Measurements from ENCODE around the gene TIAM2.
"Not testable (repeated sequence)": the region's sequence is repeated elsewhere in the genome, so short reads cannot be mapped to it uniquely, and the experiment has no call there.

The TIAM2 gene

GRCh38 chr6:154993026-154993425 lies 2.1 kb upstream of the TIAM2 start:
- DNase-seq = peak; percentile 74

- no peak for DNase-seq
Observed at GRCh38 chr6:154993710-154994109, 1.4 kb upstream of the TIAM2 start.

GRCh38 chr6:154994836-154995253 lies 270 bp upstream of the TIAM2 start:
- no peak for DNase-seq

- DNase-seq = no peak
Observed at GRCh38 chr6:154996016-154996590, 988 bp downstream of the TIAM2 start.

- no peak for DNase-seq
Observed at GRCh38 chr6:154996841-154997311, 1.8 kb downstream of the TIAM2 start.

- DNase-seq = no peak
Observed at GRCh38 chr6:154998855-154999254, 3.7 kb downstream of the TIAM2 start.

GRCh38 chr6:155001482-155001881 lies 6.4 kb downstream of the TIAM2 start:
- DNase-seq = peak; percentile 35

GRCh38 chr6:155001934-155002333 lies 6.8 kb downstream of the TIAM2 start:
- no peak for DNase-seq

- DNase-seq = no peak
Observed at GRCh38 chr6:155003476-155003875, 8.4 kb downstream of the TIAM2 start.

GRCh38 chr6:155004017-155004416 lies 8.9 kb downstream of the TIAM2 start:
- DNase-seq = no peak

GRCh38 chr6:155004576-155005372 lies 9.7 kb downstream of the TIAM2 start:
- no peak for DNase-seq

- no peak for DNase-seq
Observed at GRCh38 chr6:155008625-155009024, 13.5 kb downstream of the TIAM2 start.

GRCh38 chr6:155010940-155011339 lies 15.8 kb downstream of the TIAM2 start:
- peak; percentile 50 for DNase-seq

- no peak for DNase-seq
Observed at GRCh38 chr6:155011809-155012291, 16.7 kb downstream of the TIAM2 start.

- peak; percentile 78 for DNase-seq
Observed at GRCh38 chr6:155013457-155013876, 18.4 kb downstream of the TIAM2 start.

- DNase-seq = no peak
Observed at GRCh38 chr6:155014137-155014536, 19.0 kb downstream of the TIAM2 start.

GRCh38 chr6:155014670-155015300 lies 19.7 kb downstream of the TIAM2 start:
- DNase-seq = peak; percentile 77

GRCh38 chr6:155018415-155018814 lies 23.3 kb downstream of the TIAM2 start:
- not testable (repeated sequence) for DNase-seq

- DNase-seq = no peak
Observed at GRCh38 chr6:155021680-155022079, 26.6 kb downstream of the TIAM2 start.

- no peak for DNase-seq
Observed at GRCh38 chr6:155022721-155023120, 27.6 kb downstream of the TIAM2 start.

GRCh38 chr6:155023717-155024116 lies 28.6 kb downstream of the TIAM2 start:
- no peak for DNase-seq

- DNase-seq = no peak
Observed at GRCh38 chr6:155024391-155025027, 29.4 kb downstream of the TIAM2 start.

GRCh38 chr6:155026022-155026705 lies 31.0 kb downstream of the TIAM2 start:
- peak; percentile 96 for DNase-seq
